Superior temporal gyrus (tissue), 1 donor: ENCODE results near the gene IRAK1BP1.
A peak's percentile ranks its signal among the peaks of the same experiment; 100 is the strongest.
"Not testable (repeated sequence)": the region's sequence is repeated elsewhere in the genome, so short reads cannot be mapped to it uniquely, and the experiment has no call there.

ENCODE experiments used
- DNase-seq: peaks from one replicate; pipeline ENCODE4 v3.0.0-alpha.2; 2016; ENCODE audit errors: extremely low spot score

IRAK1BP1 gene, protein sequence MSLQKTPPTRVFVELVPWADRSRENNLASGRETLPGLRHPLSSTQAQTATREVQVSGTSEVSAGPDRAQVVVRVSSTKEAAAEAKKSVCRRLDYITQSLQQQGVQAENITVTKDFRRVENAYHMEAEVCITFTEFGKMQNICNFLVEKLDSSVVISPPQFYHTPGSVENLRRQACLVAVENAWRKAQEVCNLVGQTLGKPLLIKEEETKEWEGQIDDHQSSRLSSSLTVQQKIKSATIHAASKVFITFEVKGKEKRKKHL

DNA sequence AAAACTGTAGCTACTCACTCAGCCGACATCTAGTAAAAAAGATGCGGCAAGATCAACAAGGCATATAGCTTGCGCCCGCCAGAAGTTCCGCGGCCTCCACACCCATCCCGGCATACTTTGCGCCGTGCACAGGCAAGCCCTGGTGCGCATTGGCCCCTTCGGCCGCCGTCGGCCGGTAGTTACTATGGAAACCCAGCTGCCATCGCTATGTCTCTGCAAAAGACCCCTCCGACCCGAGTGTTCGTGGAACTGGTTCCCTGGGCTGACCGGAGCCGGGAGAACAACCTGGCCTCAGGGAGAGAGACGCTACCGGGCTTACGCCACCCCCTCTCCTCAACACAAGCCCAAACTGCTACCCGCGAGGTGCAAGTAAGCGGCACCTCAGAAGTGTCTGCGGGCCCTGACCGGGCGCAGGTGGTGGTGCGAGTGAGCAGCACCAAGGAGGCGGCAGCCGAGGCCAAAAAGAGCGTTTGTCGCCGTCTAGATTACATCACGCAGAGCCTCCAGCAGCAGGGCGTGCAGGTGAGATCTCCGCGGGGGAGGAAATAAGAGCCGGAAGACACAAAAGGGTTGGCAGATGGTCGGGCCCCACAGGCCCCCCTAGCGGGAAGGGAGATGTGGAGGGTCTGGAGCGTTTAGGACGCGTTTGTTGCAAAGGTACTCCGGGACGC, at the start of gene IRAK1BP1:
IRAK1BP1 (plus strand) TSS at position 182 of the 671 bp plus-strand sequence; CDS start at position 208, 26 bp downstream.
- peak; percentile 88 for DNase-seq

DNA sequence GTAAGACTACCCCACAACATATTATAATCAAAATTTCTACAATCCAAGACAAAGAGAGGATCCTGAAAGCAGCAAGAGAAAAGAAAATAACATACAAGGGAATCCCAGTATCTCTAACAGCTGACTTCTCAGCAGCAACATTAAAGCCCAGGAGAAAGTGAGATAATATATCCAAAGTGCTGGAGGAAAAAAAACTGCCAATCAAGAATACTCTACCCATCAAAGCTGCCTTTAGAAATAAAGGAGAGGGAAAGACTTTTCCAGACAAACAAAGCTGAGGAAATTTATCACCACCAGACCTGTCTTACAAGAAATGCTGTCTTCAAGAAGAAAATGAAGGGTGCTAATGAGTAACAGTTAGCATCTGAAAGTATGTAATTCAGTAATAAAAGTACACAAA, 43.3 kb upstream of the IRAK1BP1 start:
- no peak for DNase-seq

DNA sequence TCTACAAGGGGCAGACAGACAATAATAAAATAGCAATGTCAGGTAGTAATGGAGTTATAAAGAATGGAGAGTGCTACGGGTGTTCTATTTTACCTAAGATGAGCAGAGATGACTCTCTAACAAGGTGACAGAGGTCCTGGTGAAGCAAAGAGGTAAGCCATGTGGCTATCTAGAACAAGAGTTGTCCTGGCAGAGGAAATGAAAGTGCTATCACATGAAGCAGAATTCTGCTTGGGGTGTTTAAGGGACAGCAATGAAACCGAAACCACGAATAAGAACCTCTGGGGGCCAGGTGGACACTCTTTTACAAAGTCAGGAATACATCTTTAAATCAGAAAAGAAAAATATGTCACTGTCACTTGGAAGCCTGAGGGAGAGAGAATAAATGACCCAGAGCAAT, 37.9 kb upstream of the IRAK1BP1 start:
- no peak for DNase-seq

DNA sequence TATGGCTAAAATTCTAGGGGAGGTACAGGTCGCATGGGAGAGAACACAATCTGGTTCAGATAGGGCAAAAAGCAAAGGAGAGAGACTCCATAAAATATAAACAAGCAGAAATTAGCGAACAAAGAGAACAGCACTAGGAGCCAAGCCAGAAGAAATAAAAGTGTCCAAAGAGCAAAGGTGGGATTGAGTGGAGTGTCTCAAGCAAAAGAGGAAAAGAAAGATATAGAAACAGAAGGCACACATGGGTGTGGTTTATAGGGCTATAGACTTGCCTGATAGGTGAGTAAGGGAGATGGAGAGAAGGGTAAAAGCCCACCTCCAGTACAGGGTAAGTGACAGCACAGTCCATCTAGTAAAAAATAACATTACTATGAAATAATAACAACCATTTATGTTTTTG, 36.5 kb upstream of the IRAK1BP1 start:
- no peak for DNase-seq

DNA sequence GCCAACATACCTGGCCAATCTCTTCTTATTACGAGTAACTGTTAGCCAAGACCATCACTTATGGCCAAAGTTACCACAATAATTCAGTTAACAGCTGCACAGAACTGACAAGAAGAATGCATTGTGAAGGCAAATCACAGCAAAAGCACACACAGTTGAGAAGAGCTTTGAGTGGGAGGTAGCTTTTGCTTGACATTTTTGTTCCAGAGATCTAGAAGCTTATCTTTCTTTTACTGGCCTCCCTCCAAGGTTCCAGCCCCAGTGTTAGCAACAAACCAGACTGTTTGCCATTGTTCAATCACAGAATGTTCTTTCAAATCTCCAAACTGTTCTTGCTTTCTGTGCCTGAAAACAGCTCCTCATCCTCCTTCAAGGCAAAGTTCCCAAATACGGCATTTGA, 35.9 kb upstream of the IRAK1BP1 start:
- peak; percentile 60 for DNase-seq

DNA sequence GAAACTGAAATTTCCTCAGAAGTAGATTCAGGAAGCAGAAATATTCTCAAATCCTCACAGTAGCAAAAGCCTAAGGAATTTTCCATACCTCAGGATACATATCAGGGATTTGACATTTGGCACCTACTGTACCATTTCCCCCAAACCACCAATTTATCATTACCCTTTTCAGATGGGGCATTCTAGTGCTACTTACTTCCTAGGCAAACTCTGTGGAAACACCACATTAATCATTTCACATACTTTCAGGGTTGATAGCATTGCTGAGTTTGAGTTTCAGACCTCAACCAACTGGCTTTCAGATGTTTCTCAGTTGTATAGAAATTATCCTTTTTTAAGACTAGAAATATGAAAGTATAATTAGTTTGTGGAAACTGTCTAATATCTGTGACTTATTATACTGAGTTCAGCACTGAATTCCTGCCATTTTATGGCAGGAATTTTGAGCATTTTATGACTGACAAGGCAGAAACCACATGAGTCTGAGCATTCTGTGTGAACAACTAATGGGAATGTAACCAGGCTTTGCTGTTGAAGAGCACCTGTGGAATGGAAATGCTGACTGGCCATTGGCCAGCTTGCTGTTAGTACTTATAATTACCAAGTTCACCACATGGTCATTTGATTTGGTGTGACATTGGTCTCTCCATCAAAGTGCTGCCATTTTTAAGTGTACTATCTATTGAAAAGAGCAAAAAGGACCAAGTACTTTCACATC, 35.1 kb upstream of the IRAK1BP1 start:
- no peak for DNase-seq

DNA sequence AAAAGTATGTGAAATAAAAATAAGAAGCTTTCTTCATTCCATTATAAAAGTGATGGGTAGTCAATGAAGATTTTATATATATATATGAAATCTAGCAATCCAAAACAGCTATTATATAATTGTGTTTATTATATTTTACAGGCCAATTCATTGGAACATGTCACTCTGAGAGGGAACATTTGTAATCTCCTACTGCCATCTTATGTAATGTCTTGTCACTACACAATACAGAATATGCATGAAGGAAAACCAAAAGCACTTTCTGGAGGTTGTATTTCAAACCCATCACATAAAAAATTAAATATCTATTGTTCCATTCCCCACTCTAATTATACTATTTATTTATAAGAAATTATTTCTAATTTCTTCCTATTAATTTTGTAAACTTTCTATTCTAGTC, 31.5 kb upstream of the IRAK1BP1 start:
- DNase-seq, result peak; percentile 73

DNA sequence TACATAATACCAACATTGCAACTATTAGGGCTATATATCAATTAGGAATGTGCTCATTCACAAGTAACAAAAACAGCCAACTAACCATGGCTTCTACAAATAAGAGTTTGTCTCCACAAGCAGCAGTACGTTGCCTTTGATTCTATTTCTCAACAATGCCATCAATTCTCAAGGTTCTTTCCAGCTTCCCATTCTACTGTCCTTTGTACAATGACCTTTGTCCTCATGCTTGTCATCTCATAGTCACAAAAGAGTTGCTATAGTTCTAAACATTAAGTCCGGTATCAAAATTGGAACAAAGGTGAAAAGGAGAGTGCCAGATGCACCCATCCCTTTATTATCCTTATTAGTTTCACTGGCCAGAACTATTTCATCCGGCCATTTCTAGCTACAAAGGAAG, 30.8 kb upstream of the IRAK1BP1 start:
- no peak for DNase-seq

DNA sequence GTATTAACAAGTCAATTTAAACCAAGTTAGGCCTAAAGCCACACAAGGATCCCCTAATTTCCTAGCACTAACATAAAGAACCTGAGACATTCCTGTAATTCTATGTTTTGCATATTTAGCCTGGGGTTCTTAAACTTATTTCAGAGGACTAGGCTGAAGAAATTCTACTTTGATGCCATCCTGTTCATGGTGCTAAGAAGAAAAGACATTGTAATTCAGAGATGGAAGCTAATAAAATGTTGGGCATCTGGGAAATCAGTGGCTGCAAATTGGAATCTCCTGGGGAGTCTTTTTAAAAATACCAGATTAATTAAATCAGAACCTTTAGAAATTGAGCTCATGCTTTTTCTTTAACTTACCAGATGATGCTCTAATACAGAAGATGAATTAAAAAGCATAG, 26.2 kb upstream of the IRAK1BP1 start:
- no peak for DNase-seq

DNA sequence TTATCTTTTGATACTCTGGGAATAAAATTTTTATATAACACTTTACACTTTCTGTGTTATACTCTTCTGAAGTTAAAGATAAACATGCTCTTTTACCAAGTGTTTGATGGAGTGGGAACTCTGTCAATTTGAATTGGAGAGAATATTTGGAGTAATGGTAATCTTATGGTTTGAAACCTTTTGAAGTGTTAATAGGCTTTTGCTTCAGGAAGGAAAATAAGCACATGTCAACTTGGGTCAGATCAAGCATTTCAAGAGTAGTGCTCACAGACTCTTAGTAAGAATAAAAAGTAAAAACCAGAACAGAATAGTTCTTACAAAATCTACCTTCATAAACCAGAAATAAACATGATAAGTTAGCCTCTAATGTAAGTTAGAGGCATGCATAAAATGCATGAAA, 24.4 kb upstream of the IRAK1BP1 start:
- no peak for DNase-seq

DNA sequence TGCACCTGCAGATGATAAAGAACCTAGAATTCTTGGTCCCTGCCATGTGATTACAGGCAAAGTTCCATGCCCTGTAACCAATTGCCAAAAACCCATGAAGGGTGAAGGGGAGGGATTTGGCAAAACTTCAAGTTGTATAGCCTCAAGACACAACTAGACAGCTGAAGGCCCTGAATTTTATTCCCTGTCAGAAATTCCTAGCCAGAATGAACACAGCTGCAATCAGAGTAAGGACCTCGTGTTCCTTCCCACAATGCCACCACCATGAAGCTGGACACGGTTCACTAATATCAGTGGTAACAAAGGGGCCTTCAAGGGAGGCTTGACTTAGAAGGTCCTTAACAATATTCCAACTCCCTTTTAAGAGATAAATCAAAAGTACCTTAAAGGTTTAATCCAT, 22.5 kb upstream of the IRAK1BP1 start:
- no peak for DNase-seq

DNA sequence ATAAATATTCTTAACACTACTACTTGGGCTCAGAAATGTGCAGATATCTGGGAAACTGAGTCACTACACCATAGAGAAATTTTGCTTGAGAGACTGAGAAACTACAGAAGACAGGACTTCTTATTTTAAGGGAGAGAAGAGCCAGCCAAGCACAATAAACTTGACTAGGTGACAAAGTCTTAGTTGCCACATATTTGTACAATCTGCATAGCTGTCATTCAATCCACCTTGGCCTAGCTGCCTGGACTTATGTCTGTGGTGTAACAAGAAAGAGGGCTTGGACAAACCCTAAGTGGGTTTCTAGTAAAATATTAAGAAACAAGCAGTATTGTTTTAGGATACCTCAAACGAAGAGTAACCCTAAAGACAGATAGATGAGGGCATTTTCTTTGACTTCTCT, 21.8 kb upstream of the IRAK1BP1 start:
- no peak for DNase-seq

DNA sequence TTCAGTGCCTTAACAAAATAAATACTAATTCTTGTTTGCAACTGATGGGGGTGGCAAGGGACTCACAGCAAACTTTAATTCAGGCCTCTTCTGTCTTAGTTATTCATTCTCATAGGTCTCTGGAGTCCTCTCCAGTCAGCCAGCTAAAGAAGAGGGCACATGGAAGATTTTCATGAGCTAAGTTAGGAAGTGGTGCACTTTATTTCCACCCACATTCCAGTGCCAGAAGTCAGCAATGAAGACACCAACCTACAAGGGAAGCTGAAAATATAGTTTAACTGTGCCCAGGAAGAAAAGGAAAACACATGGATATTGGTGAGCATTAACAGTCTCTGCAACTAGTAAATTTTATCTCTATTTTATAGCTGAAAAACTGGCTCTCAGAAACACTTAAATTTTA, 16.7 kb upstream of the IRAK1BP1 start:
- DNase-seq, result no peak

DNA sequence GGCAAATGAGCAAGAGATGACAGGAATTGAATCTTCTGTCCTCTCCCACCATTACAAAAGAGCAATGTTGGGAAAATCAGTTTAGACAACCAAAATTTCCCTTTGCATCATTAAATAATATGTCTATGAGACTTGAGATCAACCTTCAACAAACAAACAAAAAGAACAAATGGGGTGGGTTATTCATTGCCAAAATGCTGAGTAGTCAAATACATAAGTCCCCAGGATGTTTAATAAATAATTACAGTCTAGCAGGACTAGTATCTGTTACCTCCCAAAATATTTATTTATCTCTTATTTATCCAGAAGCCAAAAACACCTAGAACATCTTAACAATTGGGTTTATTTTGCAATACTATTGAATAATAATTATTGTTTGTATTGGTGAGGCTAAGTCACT, 16.2 kb upstream of the IRAK1BP1 start:
- no peak for DNase-seq

DNA sequence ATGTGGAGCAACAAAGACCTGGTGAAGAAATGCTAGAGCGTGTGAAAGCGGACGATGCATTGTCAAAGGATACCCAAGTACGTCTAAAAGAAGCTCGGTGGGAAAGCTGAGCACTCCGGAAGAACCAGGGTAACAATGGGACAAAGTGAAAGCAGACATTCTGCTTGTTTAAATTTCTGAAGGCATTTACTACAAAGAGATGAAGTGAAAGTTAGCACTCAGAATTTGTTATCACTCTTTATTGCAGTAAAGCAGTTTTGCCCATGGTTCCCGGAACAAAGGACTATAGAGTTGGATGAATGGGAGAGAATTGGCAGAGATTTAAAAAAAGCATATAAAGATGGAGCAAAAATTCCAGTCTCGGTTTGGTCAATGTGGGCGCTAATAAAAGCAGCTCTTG, 12.8 kb upstream of the IRAK1BP1 start:
- DNase-seq, result no peak

DNA sequence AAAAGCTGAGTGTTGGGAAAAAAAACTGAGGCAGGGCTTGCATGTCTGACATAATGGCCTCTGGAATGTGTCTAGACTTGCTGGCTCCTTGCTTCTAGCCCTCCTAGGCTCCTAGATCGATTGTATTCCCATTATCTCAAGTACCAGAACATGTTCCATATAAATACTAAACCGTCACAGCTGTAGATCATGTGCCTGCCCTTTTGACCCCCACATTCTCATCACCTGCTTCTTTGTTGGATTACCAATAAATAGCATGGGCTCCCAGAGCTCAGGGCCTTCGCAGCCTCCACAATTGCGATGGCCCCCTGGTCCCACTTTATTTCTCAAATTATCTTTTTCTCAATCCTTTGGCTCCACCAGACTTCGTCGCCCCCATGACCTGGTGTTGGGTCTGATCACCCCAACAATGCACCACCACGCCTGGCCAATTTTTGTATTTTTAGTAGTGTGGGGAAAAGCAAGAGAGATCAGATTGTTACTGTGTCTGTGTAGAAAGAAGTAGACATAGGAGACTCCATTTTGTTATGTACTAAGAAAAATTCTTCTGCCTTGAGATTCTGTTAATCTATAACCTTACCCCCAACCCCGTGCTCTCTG, 8.9 kb upstream of the IRAK1BP1 start:
- DNase-seq, result not testable (repeated sequence)

DNA sequence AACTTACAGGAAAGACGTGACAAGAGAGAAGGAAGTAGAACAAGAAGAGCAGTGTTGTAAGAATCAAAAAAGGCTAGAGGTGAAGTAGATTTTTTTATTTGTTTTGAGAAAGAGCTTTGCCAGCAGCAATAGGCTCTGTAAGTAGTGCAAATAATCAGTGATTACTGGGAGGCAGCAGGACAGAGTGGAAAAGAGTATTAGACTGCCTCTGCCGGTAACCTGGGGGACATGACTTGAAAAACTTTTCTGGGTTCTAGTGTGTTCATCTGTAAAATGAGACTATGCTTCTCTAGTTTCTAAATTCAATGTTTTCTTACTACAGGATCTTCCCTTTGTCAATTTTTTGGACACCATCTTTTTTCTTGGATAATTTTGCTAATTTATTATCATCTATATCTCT, 5.8 kb upstream of the IRAK1BP1 start:
- DNase-seq, result no peak

DNA sequence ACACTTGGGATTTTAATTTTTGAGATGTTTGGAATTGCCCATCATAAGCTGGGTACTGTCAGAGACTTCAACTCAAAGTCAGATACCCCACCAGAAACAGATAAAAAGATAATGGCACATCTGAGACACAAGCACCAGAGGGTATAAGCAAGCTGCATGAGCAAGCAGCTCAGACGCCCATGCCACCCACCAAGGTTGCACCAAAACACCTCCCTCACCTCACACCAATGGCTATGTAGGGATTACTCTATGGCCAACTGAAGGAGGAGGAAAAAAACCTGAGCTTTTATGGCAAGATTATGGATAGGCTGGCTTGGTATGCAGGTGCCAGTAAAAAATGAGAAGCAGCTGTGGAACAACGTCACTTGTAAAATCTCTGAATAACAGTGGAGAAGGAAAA, 3.8 kb upstream of the IRAK1BP1 start:
- DNase-seq, result no peak

DNA sequence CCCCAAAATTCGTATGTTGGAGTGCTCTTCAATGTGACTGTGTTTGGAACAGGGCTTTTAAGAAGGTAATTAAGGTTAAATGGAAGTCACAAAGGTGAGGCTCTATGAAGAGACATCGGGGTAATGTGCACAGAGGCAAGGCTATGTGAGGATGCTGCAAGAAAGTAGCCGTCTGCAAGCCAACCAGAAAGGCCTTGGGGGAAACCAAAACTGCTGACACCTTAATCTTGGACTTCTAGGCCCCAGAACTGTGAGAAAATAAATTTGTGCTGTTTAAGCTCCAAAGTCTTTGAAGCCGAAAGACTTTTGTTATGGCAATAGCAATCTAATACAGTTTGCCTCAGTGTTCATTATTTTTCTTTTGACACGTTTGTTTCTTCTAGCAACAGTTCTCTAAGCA, 2.4 kb upstream of the IRAK1BP1 start:
- no peak for DNase-seq

DNA sequence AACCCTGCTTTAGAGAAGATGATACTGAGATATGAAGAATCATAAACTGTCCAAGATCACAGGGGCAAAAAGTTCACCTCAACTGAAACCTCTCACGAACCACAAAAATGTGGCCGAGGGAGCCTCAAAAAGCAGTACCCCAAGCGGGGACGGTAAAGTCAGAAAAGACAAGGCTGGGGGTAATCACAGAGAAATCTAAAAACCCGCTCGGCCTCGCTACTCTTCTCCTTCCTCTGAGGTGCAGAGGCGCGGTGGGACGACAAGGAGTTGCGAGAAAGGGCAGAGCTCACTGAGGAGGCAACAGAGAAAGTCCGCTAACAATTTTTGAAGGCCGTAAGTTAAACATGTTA, 356 bp upstream of the IRAK1BP1 start:
- no peak for DNase-seq

DNA sequence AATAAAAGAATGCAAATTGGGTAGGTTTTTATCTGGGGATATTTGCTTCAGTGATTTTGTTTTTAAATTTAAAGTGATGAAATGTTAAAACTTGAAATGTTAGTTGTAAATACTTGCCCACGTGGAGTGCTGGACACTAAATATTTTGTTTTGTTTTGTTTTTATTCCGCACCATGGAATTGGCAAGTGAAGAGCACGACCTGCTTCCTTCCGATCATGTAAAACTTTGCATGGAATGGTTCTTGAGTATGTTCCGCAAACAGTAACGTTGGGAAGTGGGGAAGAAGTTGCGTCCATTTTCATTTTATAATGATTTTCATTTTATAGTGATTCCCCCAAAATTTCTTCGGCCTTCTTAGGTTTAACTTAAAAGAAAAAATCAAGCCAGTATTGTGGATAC, 765 bp downstream of the IRAK1BP1 start:
- no peak for DNase-seq

DNA sequence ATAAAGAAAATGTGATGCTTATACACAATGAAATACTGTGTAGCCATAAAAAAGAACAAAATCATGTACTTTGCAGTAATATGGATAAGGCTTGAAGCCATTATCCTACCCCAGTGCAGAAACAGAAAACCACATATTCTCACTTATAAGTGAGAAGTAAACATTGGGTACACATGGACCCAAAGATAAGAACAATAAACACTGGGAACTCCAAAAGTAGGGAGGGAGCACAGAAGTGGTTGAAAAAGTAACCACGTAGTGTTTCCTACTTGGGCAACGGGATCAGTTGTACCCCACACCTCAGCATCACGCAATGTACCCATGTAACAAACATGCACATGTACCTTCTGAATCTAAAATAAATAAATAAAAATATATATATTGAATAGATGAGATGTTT, 8.2 kb downstream of the IRAK1BP1 start:
- no peak for DNase-seq

DNA sequence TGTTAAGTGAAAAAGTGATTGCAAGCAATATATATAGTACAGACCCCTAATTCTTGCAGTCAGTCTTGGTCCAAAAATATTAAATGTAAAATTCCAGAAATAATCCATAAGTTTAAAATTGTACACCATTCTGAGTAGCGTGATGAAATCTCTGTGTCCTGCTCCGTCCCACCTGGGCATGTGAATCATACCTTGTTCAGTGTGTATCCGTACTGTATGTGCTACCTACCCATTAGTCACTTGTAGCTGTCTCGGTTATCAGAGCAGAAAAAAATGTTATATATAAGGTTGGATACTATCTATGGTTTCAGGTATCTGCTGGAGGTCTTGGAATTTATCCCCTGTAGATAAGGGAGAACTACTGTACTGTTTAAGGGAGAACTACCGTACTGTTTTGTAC, 16.3 kb downstream of the IRAK1BP1 start:
- DNase-seq, result no peak
